NCI-H460 (cell line): ENCODE results near the gene HIC2. TPM values are rescaled to one million over a fixed set of nuclear protein-coding genes. Genes with fewer than 3 reads are reported as not detected.
"Not testable (repeated sequence)": the region's sequence is repeated elsewhere in the genome, so short reads cannot be mapped to it uniquely, and the experiment has no call there.

ENCODE experiments used
- DNase-seq: peaks from one replicate; pipeline ENCODE4 v3.0.0-alpha.2; 2016; ENCODE audit warnings: low read depth; ENCODE audit errors: extremely low read depth
- total RNA-seq: library from RNA; depleted of rRNA; stranded (reverse); fragments of >200 nt; shearing (Covaris generic); gene quantifications from 2 replicates; pipeline ENCODE4 v1.2.3, GENCODE V29; 2014

HIC2 gene
- total RNA-seq, 1 experiment from 2014 or later: 1.9 TPM

GRCh38 chr22:21449531-21450319 lies 32.6 kb downstream of the HIC2 start:
- DNase-seq: no peak

DNA sequence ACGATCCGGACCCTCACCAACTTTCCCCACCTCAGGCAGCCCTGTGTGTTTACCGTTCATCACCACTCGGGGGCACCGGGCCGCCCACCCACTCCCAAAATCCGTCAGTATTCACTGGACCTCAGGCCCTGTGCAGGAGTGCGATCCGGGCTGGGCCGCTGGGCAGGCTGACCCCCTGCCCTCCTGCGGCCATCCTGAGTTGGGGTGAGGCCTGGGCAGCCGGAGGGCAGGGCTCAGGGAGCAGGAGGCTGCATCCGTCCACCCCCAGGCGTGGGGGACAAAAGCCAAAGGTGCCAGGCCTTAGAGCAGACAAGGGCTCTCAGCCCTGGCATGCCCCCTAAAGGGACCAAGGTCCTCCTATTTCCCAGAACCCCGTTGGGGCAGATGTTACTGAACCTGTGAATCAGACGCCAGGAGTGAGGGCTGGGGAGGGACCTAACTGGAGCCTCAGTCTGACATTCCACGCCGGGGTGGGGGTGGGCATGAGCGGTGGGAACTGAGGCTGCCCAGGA lies 33.2 kb downstream of the HIC2 start:
- DNase-seq: no peak

GRCh38 chr22:21450858-21451353 lies 33.7 kb downstream of the HIC2 start:
- DNase-seq: no peak

GRCh38 chr22:21451545-21452520 lies 34.7 kb downstream of the HIC2 start:
- no peak for DNase-seq

GRCh38 chr22:21452666-21453065 lies 35.5 kb downstream of the HIC2 start:
- DNase-seq: not testable (repeated sequence)

DNA sequence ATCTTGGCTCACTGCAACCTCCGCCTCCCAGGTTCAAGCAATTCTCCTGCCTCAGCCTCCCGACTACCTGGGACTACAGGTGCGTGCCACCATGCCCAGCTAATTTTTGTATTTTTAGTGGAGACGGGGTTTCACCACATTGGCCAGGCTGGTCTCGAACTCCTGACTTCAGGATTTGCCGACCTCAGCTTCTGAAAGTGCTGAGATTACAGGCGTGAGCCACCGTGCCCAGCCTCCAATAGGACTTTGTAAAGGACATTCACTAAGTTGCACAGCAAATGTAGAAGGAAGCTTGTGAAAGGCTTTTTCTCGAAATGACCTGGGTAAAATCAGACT lies 37.8 kb downstream of the HIC2 start:
- DNase-seq: not testable (repeated sequence)

DNA sequence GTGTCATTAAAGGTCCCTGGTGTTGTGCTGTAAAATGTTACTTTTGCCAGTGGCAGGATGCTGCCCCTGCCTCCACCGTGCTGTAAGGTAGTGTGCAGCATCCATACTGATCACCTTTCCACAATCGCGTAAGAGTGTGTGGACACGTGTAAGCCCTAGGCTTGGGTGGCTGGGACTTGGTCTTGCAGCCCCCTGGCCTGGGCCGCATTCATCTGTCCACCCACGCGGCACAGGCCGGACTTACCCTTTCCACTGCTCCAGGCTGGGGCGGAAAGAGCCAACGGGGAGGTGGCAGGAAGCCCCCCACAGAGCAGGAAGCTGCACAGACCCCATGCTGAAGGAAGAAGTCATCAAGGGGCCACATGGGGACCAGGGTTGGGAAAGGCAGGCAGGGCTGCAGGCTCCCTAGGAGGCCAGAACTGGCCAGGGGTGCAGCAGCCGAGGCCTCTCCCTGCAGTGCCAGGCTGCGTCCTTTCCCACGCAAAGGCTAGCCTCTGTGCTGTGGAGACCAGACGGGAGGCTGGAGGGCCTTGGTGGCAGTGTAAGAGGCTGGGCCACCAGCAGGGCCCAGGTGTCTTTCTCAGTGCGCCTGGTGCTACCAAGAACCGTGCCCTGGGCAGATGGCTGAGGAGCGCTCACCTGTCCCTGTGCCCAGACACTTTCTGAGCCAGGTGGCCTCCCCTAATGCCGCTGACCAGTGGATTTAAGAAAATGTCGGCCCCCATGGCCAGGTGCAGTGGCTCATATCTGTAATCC lies 38.3 kb downstream of the HIC2 start:
- DNase-seq: no peak

- DNase-seq: no peak
Observed at GRCh38 chr22:21457023-21457787, 40.0 kb downstream of the HIC2 start.

DNA sequence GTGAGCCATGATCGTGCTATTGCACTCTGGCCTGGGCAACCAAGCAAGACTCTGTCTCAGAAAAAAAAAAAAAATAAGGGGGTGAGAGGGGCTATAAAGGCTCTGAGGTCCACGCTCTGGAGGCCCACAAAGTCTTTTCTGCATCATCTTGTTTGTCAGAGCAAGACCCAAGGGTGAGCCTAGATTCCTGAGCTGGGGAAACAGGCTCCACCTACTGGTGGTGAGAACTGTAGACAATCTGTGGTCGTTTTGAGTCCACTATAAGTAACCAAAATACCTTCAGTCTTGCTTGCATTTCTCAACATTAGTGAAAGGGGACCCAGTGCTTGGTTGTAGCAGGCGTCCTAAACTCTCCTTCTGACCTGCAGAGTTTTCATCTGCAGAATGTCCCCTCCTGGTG lies 45.5 kb downstream of the HIC2 start:
- not testable (repeated sequence) for DNase-seq

DNA sequence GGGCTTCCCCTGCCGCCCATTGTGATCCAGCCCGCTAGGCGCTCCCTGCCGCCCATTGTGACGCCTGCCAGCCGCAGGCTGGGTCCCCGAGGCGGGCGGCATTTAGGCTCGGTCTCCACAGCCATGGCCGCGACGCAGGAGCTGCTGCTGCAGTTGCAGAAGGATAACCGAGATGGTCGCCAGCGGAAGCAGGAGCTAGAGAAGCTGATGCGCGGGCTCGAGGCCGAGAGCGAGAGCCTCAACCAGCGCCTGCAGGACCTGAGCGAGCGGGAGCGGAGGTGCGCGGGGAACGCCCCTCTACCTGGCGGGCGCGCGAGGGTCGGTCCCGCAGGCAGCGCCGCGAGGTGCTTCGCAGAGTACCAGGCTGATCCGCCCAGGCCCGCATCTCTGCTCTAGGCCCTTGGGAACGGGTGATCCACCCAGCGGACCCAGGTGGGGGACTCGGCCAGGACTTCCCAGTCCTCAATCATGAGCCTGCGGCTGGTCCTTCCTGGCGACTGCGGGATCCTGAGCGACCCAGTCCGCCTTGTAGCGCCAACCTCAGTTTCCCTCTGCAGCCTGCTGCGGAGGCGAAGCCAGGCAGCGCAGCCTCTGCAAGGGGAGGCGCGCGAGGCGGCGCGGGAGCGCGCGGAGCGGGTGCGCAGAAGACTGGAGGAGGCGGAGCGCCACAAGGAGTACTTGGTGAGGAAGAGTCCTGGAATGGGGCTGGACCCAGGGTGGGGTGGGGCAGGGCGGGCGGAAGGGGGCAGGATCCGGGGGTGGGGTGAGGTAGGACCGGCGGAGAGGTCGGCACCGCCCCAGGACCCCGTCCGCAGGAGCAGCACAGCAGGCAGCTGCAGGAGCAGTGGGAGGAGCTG lies 50.4 kb downstream of the HIC2 start, which contains the start of gene TMEM191C:
Gene TMEM191C, plus strand, starts transcription at position 51 of the 857 bp plus-strand sequence. Its CDS starts 73 bp downstream, at position 124.
- DNase-seq: not testable (repeated sequence)

DNA sequence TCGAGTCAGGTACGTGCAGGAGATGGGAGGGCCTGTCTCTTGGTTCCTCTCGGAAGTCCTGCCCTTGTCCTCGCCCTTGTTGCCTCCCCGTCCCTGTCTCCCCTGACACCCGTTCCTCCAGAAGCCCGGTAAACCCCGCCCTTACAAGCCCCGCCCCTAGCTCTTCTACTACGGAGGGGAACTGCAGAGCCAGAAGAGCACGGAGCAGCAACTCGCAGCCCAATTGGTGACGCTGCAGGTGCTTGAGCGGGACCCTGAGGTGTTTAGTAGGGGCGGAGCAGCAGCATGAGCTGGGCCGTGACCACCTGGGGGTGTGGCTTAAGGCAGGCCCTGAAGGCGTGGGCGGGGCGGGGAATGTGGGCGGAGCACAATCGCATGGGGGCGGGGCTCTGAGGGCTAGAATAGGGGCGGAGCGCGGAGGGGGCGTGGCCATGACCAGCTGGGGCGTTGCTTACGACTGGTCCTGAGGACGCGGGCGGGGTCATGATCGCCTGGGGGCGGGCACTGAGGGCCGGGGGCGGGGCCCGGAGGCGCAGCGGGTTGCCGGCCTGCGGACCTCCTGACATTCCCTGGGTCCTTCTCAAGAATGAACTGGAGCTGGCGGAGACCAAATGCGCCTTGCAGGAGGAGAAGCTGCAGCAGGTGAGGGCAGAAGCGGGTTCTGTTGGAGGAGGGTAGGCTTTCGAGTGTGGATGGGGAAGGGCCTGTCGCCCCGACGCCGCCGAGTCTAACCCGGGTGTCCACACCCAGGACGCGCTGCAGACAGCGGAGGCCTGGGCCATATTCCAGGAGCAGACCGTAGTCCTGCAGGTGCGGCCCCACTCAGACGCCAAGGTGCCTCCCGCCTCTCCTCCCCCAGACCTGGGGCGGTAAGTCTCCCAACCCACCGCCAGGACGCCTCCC lies 51.3 kb downstream of the HIC2 start:
- peak; percentile 79 for DNase-seq

DNA sequence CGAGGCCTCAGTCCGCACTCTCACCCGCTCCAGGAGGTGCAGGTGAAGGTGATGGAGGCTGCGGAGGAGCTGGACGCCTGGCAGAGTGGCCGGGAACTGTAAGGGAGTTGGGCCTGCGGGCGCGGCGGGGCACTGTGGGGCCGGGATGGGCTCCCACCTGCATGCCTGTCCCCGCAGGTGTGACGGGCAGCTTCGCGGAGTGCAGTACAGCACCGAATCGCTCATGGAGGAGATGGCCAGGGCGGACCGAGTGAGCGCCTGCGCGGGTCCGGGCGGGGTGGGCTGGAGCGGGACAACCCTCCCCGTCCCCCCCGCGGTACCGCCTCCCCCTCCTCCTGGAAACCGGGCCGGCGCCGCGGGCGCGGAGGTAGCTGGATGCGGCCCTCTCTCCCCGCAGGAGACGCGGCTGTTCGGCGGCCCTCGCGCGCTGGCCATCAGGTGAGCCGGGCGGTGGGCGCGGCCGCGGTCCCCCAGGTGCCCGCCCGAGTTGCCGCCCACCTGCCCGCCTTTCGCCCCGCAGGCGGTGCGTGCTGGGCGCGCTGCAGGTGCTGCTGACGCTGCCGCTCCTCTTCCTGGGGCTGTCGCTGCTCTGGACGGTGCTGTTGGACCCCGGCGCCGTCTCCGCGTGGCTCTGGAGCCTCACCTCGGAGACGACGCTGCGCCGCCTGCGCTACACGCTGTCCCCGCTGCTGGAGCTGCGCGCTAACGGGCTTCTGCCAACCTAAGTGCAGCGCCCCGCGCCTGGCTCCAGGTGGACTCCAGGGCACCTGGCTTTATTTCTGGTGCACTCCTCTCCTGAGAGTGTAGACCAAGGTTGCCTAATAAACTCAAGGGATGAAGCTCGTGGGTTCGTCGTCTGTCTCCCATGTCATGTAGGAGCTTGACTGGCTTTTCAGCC lies 52.2 kb downstream of the HIC2 start:
- DNase-seq: not testable (repeated sequence)

- DNase-seq: not testable (repeated sequence)
Observed at GRCh38 chr22:21472984-21473383, 55.8 kb downstream of the HIC2 start.

DNA sequence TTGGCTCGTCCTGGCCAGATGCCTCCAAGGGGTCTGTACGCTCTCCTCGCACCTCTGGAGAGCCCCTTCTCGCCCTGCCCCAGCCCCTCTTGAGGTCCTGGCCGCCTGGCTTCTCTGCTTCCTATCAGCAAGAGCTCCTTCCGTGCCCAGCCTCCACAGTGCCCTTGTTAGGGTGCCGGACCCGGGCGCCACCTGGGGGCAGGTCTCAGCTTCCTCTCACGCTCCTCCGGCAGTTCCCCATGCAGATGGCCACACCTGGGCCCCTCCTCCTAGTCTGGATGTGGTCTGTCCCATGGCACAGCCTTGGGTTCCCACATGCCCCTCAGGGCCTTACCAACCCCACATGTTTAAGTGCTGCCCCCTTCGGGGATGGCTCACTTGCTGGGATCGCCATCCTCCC lies 56.5 kb downstream of the HIC2 start:
- not testable (repeated sequence) for DNase-seq

- not testable (repeated sequence) for DNase-seq
Observed at GRCh38 chr22:21484039-21484438, 66.9 kb downstream of the HIC2 start.

GRCh38 chr22:21487723-21488122 lies 70.6 kb downstream of the HIC2 start:
- DNase-seq: not testable (repeated sequence)
